ENCODE data around the gene ALAS1. TPM values are rescaled to one million over a fixed set of nuclear protein-coding genes. Genes with fewer than 3 reads are reported as not detected.
A peak's percentile ranks its signal among the peaks of the same experiment; 100 is the strongest.

ALAS1 gene
- total and polyA plus RNA-seq, 9 of the 15 experiments (the other 6 are each of a cell fraction or from before 2014, with no cell fraction given), result 21.4 to 49.5 (median 34.4) TPM

DNA sequence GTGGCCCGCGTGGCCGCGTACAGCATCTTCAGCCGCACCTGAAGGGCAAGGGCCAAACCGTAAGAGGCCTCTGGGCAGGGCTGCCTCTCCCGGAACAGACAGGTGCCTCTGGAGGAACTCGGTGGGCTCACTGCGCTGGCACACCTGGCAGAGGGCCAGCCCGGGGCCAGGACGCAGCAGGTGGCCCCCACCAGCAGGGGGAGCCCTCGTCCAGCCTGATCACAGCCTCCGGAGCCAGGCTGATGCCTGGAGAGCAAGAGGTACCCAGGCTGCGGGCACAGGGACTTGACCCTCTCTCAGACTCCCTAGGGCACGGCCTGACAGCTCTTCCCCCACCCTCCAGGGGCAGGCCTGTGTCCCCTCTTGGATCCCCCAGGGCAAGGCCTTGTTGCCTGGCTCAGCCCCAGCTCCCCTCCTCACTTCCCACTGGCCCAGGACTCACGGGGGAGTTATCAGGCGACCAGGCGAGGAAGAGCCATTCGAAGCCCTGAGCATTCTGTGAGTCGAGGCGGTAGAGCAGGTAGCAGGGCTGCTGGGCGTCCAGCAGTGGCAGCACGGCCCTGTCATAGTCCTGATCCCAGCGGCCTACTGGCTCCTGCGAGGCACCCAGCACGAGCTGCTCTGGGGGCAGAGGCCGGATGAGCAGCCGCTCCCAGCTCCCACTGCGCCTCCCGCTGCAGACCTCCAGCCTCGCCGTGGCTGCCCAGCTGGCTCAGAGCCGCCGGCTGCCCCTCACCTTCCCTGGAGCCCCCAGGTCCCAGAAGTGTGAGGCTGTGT lies 33.7 kb downstream of the ALAS1 start (continued):
- TF ChIP-seq ZNF780A (CRISPR knock-in tag; IDR thresholded peaks at IDR 0.05) (no peak), BMI1 (IDR thresholded peaks at IDR 0.05; ENCODE audit: low read length) (no peak), GTF2A2 (tag; IDR thresholded peaks at IDR 0.05) (no peak), NFIC (IDR thresholded peaks at IDR 0.05) (peak; percentile 99), MAZ (CRISPR knock-in tag; conservative IDR thresholded peaks at IDR 0.05 in 1 of 2, IDR thresholded peaks at IDR 0.05 in 1 of 2) (peak in 1 of 2 experiments; percentile 28; a peak in 1 of 4 replicates), ETV1 (tag; conservative IDR thresholded peaks at IDR 0.05; ENCODE audit: low read depth) (no peak), NR2C2 (CRISPR knock-in tag; IDR thresholded peaks at IDR 0.05) (no peak), NR2C2 (tag; IDR thresholded peaks at IDR 0.05) (no peak), SETDB1 (IDR thresholded peaks at IDR 0.05; ENCODE audit: low read length) (no peak), ZNF146 (CRISPR knock-in tag; IDR thresholded peaks at IDR 0.05; ENCODE audit: unreplicated experiment) (no peak), DEAF1 (CRISPR knock-in tag; IDR thresholded peaks at IDR 0.05) (0 out of 2 replicates have a peak, but pooled peaks have one; percentile 24), CBX1 (IDR thresholded peaks at IDR 0.05; ENCODE audit: low read depth) (no peak)
- TF ChIP-seq, protein P1, sequence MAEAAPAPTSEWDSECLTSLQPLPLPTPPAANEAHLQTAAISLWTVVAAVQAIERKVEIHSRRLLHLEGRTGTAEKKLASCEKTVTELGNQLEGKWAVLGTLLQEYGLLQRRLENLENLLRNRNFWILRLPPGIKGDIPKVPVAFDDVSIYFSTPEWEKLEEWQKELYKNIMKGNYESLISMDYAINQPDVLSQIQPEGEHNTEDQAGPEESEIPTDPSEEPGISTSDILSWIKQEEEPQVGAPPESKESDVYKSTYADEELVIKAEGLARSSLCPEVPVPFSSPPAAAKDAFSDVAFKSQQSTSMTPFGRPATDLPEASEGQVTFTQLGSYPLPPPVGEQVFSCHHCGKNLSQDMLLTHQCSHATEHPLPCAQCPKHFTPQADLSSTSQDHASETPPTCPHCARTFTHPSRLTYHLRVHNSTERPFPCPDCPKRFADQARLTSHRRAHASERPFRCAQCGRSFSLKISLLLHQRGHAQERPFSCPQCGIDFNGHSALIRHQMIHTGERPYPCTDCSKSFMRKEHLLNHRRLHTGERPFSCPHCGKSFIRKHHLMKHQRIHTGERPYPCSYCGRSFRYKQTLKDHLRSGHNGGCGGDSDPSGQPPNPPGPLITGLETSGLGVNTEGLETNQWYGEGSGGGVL (CRISPR knock-in tag; IDR thresholded peaks at IDR 0.05), result no peak
- TF ChIP-seq, protein P2, sequence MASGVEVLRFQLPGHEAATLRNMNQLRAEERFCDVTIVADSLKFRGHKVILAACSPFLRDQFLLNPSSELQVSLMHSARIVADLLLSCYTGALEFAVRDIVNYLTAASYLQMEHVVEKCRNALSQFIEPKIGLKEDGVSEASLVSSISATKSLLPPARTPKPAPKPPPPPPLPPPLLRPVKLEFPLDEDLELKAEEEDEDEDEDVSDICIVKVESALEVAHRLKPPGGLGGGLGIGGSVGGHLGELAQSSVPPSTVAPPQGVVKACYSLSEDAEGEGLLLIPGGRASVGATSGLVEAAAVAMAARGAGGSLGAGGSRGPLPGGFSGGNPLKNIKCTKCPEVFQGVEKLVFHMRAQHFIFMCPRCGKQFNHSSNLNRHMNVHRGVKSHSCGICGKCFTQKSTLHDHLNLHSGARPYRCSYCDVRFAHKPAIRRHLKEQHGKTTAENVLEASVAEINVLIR (CRISPR knock-in tag; IDR thresholded peaks at IDR 0.05), result no peak
- TF ChIP-seq, protein P3, sequence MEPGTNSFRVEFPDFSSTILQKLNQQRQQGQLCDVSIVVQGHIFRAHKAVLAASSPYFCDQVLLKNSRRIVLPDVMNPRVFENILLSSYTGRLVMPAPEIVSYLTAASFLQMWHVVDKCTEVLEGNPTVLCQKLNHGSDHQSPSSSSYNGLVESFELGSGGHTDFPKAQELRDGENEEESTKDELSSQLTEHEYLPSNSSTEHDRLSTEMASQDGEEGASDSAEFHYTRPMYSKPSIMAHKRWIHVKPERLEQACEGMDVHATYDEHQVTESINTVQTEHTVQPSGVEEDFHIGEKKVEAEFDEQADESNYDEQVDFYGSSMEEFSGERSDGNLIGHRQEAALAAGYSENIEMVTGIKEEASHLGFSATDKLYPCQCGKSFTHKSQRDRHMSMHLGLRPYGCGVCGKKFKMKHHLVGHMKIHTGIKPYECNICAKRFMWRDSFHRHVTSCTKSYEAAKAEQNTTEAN (CRISPR knock-in tag; IDR thresholded peaks at IDR 0.05), result no peak
- TF ChIP-seq, protein P4, sequence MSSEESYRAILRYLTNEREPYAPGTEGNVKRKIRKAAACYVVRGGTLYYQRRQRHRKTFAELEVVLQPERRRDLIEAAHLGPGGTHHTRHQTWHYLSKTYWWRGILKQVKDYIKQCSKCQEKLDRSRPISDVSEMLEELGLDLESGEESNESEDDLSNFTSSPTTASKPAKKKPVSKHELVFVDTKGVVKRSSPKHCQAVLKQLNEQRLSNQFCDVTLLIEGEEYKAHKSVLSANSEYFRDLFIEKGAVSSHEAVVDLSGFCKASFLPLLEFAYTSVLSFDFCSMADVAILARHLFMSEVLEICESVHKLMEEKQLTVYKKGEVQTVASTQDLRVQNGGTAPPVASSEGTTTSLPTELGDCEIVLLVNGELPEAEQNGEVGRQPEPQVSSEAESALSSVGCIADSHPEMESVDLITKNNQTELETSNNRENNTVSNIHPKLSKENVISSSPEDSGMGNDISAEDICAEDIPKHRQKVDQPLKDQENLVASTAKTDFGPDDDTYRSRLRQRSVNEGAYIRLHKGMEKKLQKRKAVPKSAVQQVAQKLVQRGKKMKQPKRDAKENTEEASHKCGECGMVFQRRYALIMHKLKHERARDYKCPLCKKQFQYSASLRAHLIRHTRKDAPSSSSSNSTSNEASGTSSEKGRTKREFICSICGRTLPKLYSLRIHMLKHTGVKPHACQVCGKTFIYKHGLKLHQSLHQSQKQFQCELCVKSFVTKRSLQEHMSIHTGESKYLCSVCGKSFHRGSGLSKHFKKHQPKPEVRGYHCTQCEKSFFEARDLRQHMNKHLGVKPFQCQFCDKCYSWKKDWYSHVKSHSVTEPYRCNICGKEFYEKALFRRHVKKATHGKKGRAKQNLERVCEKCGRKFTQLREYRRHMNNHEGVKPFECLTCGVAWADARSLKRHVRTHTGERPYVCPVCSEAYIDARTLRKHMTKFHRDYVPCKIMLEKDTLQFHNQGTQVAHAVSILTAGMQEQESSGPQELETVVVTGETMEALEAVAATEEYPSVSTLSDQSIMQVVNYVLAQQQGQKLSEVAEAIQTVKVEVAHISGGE (CRISPR knock-in tag; IDR thresholded peaks at IDR 0.05), result no peak

Data from K562 (cell line).